OCI-LY1 (cell line): Measurements from ENCODE around the gene ANXA3.

Experiments
- H2AFZ ChIP-seq: fragments of 200-600 bp; sonication (generic), shearing (Covaris generic); 2 replicates; pipeline ENCODE4 v1.6.0; 2014; ENCODE audit warnings: antibody characterized with exemption, mild to moderate bottlenecking, low read length
- H3F3A ChIP-seq: fragments of 200-600 bp; sonication (generic), shearing (Covaris generic); 2 replicates; pipeline ENCODE4 v1.6.0; 2014; ENCODE audit warnings: mild to moderate bottlenecking, antibody characterized with exemption, low read length, moderate library complexity; ENCODE audit not compliant: insufficient read depth
- H3K27ac ChIP-seq: fragments of 200-600 bp; sonication (generic); 2 replicates; pipeline ENCODE4 v1.5.1; 2014; ENCODE audit warnings: low read length, mixed run types, mild to moderate bottlenecking, low read depth; ENCODE audit not compliant: poor library complexity, severe bottlenecking
- H3K27me3 ChIP-seq: fragments of 200-600 bp; sonication (generic); 2 replicates; pipeline ENCODE4 v1.6.0; 2014; ENCODE audit warnings: antibody characterized with exemption, mild to moderate bottlenecking, low read length, moderate library complexity; ENCODE audit not compliant: insufficient read depth
- H3K36me3 ChIP-seq: fragments of 200-600 bp; sonication (generic); 2 replicates; pipeline ENCODE4 v1.6.1; 2014; ENCODE audit warnings: mild to moderate bottlenecking, antibody characterized with exemption, low read length, moderate library complexity, mixed read lengths; ENCODE audit not compliant: insufficient read depth
- H3K4me1 ChIP-seq: fragments of 200-600 bp; sonication (generic); 2 replicates; pipeline ENCODE4 v1.5.1; 2014; ENCODE audit warnings: mild to moderate bottlenecking, low read length, moderate library complexity; ENCODE audit not compliant: insufficient read depth, severe bottlenecking
- H3K4me2 ChIP-seq: fragments of 200-600 bp; sonication (generic), shearing (Covaris generic); 2 replicates; pipeline ENCODE4 v1.6.1; 2014; ENCODE audit warnings: low read length
- H3K4me3 ChIP-seq: fragments of 200-600 bp; sonication (generic); 2 replicates; pipeline ENCODE4 v1.5.1; 2014; ENCODE audit warnings: low read length, low read depth, mild to moderate bottlenecking, mixed read lengths; ENCODE audit not compliant: poor library complexity, severe bottlenecking
- H3K79me2 ChIP-seq: fragments of 200-600 bp; shearing (Covaris generic); 2 replicates; pipeline ENCODE4 v1.6.1; 2016; ENCODE audit warnings: mixed run types, low read length, mixed read lengths; ENCODE audit not compliant: insufficient read depth
- H3K9ac ChIP-seq: fragments of 200-600 bp; sonication (generic), shearing (Covaris generic); 2 replicates; pipeline ENCODE4 v1.6.1; 2014; ENCODE audit warnings: mild to moderate bottlenecking, low read length, mixed read lengths
- H3K9me2 ChIP-seq: fragments of 200-600 bp; sonication (generic), shearing (Covaris generic); 2 replicates; pipeline ENCODE4 v1.6.1; 2014; ENCODE audit warnings: low read depth, mild to moderate bottlenecking, low read length, mixed read lengths
- H3K9me3 ChIP-seq: fragments of 200-600 bp; shearing (Covaris generic); 2 replicates; pipeline ENCODE4 v1.6.1; 2014; ENCODE audit warnings: low read length, mixed read lengths
- H4K20me1 ChIP-seq: fragments of 200-600 bp; sonication (generic), shearing (Covaris generic); 2 replicates; pipeline ENCODE4 v1.6.0; 2016; ENCODE audit warnings: mild to moderate bottlenecking, low read length; ENCODE audit not compliant: insufficient read depth
- EZH2 ChIP-seq: fragments of 200-600 bp; sonication (generic), shearing (Covaris generic); IDR thresholded peaks from 2 replicates; pipeline ENCODE4 v1.8.0; 2017; ENCODE audit warnings: borderline replicate concordance, mixed run types, mild to moderate bottlenecking, antibody characterized with exemption, low read length, moderate library complexity, mixed read lengths
- TF ChIP-seq, protein P1 (sequence below): fragments of 200-600 bp; sonication (generic), shearing (Covaris generic); IDR thresholded peaks from 2 replicates; pipeline ENCODE4 v1.5.1; 2017; ENCODE audit warnings: mild to moderate bottlenecking, antibody characterized with exemption, low read length, moderate library complexity, mixed read lengths

Gene ANXA3

DNA sequence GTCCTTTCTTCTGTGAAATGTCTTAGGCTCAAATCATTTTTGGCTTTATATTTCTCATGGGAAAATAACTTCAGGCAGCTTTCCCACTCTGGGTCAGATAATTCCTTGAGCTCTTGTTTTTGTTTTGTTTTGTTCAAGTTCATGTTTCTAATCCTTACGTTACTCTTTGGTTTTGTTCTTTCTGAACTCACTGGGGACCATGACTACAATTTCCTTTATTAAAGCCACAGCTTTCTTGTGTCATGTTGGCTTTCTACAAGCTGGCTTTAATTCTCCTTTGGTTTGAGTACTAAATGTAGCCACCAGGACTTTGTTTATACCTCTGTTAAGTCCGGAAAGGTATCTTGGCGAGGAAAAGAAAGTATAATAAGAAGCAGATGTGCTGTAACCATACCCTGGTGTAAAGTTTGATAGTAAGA is 30.8 kb upstream of the ANXA3 start:
- Histone ChIP-seq H3K4me3 (no peak overlapping the region), H3F3A (no peaks in the 10 kb centered on the region), H3K4me2 (no peak overlapping the region), H3K27ac (no peak overlapping the region), H2AFZ (no peak overlapping the region), H3K9me2 (no peaks in the 10 kb centered on the region), H4K20me1 (no peaks in the 10 kb centered on the region), H3K36me3 (no peaks in the 10 kb centered on the region), H3K4me1 (no peaks in the 10 kb centered on the region), H3K27me3 (no peaks in the 10 kb centered on the region), H3K79me2 (no peaks in the 10 kb centered on the region), H3K9ac (no peak overlapping the region), H3K9me3 (no peaks in the 10 kb centered on the region)
- TF ChIP-seq EZH2, result no peak
- TF ChIP-seq, protein P1, sequence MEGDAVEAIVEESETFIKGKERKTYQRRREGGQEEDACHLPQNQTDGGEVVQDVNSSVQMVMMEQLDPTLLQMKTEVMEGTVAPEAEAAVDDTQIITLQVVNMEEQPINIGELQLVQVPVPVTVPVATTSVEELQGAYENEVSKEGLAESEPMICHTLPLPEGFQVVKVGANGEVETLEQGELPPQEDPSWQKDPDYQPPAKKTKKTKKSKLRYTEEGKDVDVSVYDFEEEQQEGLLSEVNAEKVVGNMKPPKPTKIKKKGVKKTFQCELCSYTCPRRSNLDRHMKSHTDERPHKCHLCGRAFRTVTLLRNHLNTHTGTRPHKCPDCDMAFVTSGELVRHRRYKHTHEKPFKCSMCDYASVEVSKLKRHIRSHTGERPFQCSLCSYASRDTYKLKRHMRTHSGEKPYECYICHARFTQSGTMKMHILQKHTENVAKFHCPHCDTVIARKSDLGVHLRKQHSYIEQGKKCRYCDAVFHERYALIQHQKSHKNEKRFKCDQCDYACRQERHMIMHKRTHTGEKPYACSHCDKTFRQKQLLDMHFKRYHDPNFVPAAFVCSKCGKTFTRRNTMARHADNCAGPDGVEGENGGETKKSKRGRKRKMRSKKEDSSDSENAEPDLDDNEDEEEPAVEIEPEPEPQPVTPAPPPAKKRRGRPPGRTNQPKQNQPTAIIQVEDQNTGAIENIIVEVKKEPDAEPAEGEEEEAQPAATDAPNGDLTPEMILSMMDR, result no peak

DNA sequence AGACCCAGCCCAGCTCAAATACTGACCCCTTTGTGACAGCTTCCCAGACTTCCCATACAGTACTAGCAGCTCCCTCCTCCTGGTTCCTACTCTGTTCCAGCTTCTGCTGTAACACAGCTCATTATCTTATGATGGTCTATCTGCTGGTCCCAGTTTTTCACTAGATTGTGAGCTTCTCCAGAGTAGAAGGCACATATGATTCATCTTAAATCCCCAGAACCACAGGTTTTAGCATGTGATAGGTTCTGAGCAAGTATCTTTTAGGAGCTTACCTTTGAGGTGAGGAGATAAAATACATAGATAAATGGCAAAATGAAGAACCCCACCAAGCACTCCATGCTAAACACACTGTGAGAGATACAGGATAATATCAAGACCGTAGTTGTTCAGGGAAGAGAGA is 27.6 kb upstream of the ANXA3 start:
- Histone ChIP-seq H3K4me1 (no peaks in the 10 kb centered on the region), H2AFZ (no peak overlapping the region), H3F3A (no peaks in the 10 kb centered on the region), H3K9me2 (no peaks in the 10 kb centered on the region), H3K9me3 (no peaks in the 10 kb centered on the region), H3K27ac (no peak overlapping the region), H3K4me3 (no peak overlapping the region), H3K27me3 (no peaks in the 10 kb centered on the region), H4K20me1 (no peaks in the 10 kb centered on the region), H3K36me3 (no peaks in the 10 kb centered on the region), H3K9ac (no peak overlapping the region), H3K79me2 (no peaks in the 10 kb centered on the region), H3K4me2 (no peak overlapping the region)
- no peak for TF ChIP-seq EZH2
- TF ChIP-seq, protein P1, result no peak

DNA sequence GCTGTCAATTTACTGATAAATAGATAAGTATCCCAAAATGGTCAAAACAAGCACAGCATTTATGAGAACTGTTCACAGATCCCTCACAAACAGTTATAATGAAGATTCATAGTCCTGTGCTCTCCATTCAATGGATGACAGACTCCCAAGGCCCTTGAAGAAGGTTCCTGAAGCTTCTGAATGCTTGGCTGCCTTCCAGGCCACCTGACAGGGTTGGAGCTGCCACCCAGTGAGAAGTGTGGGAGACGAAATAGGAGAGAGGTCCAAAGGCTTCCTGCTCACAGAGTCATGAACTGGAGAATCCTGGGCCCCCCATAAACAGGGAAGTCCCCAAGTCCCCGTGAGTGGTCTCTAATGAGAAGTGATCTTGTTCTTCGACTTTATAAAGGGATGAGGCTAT is 26.0 kb upstream of the ANXA3 start:
- Histone ChIP-seq H4K20me1 (no peaks in the 10 kb centered on the region), H3K4me2 (no peak overlapping the region)

More for the DNA sequence above, 26.0 kb upstream of the ANXA3 start:
- H3K9me2 ChIP-seq, result no peaks in the 10 kb centered on the region
- H3F3A ChIP-seq, result no peaks in the 10 kb centered on the region
- no peaks in the 10 kb centered on the region for H3K36me3 ChIP-seq
- H3K9ac ChIP-seq, result no peak overlapping the region
- no peaks in the 10 kb centered on the region for H3K4me1 ChIP-seq
- no peak overlapping the region for H2AFZ ChIP-seq
- no peak overlapping the region for H3K27ac ChIP-seq
- H3K9me3 ChIP-seq, result no peaks in the 10 kb centered on the region
- no peaks in the 10 kb centered on the region for H3K27me3 ChIP-seq
- TF ChIP-seq, protein P1, result no peak
- TF ChIP-seq EZH2, result no peak
- H3K79me2 ChIP-seq, result no peaks in the 10 kb centered on the region
- no peak overlapping the region for H3K4me3 ChIP-seq
